Heart right ventricle (tissue), 16 donors: ENCODE measurements around the gene TIGAR. TPM values are rescaled to one million over a fixed set of nuclear protein-coding genes. Genes with fewer than 3 reads are reported as not detected.

Source experiments
- ATAC-seq, 8 donors: fragments of 200-7000 bp; cut with Tn5 transposase; one replicate each; pipeline ENCODE4 v1.9.1; 2020; ENCODE audit warnings: mild to moderate bottlenecking in 8 of 8, moderate library complexity in 8 of 8, moderate number of reproducible peaks in 1 of 8
- DNase-seq, 2 donors: peaks; one replicate each; pipeline ENCODE4 v3.0.0-alpha.2; 2020
- H3K27ac ChIP-seq, 10 donors: fragments of 200-600 bp; sonication (generic) in 2 of 10; one replicate each; pipeline versions ENCODE4 v1.5.0 to v1.8.0; 2020 to 2022; ENCODE audit warnings: mild to moderate bottlenecking in 3 of 10
- H3K27me3 ChIP-seq, 7 donors: fragments of 200-600 bp; one replicate each; pipeline ENCODE4 v1.8.0; 2021 to 2022; ENCODE audit warnings: mild to moderate bottlenecking in 2 of 7
- H3K36me3 ChIP-seq, 9 donors: fragments of 200-600 bp; sonication (generic) in 1 of 9; one replicate each; pipeline versions ENCODE4 v1.5.0 to v1.8.0; 2020 to 2022; ENCODE audit warnings: mild to moderate bottlenecking in 2 of 9
- H3K4me1 ChIP-seq, 9 donors: fragments of 200-600 bp; sonication (generic) in 1 of 9; one replicate each; pipeline versions ENCODE4 v1.5.0 to v1.8.0; 2020 to 2022; ENCODE audit warnings: mild to moderate bottlenecking in 4 of 9
- H3K4me3 ChIP-seq, 10 donors: fragments of 200-600 bp; sonication (generic) in 2 of 10; one replicate each; pipeline versions ENCODE4 v1.5.0 to v1.8.0; 2020 to 2022; ENCODE audit warnings: mild to moderate bottlenecking in 7 of 10, moderate library complexity in 2 of 10
- H3K9me3 ChIP-seq, 11 donors: fragments of 200-600 bp in 10 of 11; sonication (generic) in 2 of 11; one replicate each; pipeline versions ENCODE4 v1.5.0 to v1.8.0; 2013 to 2022; ENCODE audit warnings: mild to moderate bottlenecking in 2 of 11, control low read depth in 1 of 11, moderate library complexity in 1 of 11
- WGBS, 2 donors: extraction: QIAGEN DNeasy Blood & Tissue Kit; methylation state at CpG; one replicate each; pipeline ENCODE4 v1.1.7; 2013; ENCODE audit warnings: inconsistent platforms in 1 of 2; 5-methylcytosine and 5-hydroxymethylcytosine counted together
- intact Hi-C, 10 donors: fragments of 100-400 bp; cut with DNase I; formaldehyde crosslinking; loops; one replicate each; pipeline versions ENCODE4 v1.11.1 to v1.14.2; 2022
- polyA plus RNA-seq, 2 donors: library from polyadenylated mRNA; stranded (reverse); fragments of 200-250 nt; gene quantifications; one replicate each; pipeline ENCODE4 v1.2.3, GENCODE V29; 2013
- total RNA-seq, 10 donors: library from RNA; stranded (reverse); fragmentation: NEBNext Ultra II Directional in 3 of 10; extraction: Animal tissue kit (Norgen Biotek cat#: 25700) in 3 of 10; gene quantifications; one replicate each; pipeline versions ENCODE4 v1.2.1 to v1.2.4, GENCODE V29; 2021 to 2023
- TF ChIP-seq, protein P1 (sequence below), 9 donors: fragments of 200-600 bp; sonication (generic) in 2 of 9; IDR thresholded peaks; one replicate each; pipeline versions ENCODE4 v1.5.0 to v1.8.0; 2021 to 2022; ENCODE audit warnings: antibody characterized with exemption in 9 of 9, mild to moderate bottlenecking in 5 of 9, moderate library complexity in 1 of 9
- donor health status: Arrhythmogenic right ventricular cardiomyopathy.
- donor health status: ischemic (EF 13 %, LVEDD 7.1; RV severe dilation, severe dysfunction).
- donor health status: healthy with polysubstance abuse.
- donor health status: DM: no; HTN: yes; CAD: no.
- donor health status: DM: no; HTN: no; CAD: no.
- donor health status: ischemic (EF 25% LVEDD 6.9; RV normal size, moderate dysfunction).
- donor health status: ischemic (EF 25% LVEDD 5.7; RV mildly dilated, moderate dysfunction).
- donor health status: healthy.
- donor health status: DM: yes; HTN: yes; CAD: no.
- donor health status: Ischemic cardiomyopathy.
- donor health status: ischemic (EF 35%, LVEDD 5.7; RV mildly dilated, moderate dysfunction).
- donor health status: nonischemic (EF 11% LVEDD 7.7; RV severe dilation, severe dysfunction).
- donor health status: DM: yes; HTN: yes; CAD: no.
- donor health status: PGD.
- donor health status: ischemic (EF 29% LVEDD 5.4; RV normal size, mild dysfunction).
- donor health status: nonischemic (EF 23%, LVEDD 6.1; RV moderate dilation, normal function).

The TIGAR gene
- total and polyA plus RNA-seq, 12 donors = 3.7 to 15.5 (median 13.1) TPM

DNA sequence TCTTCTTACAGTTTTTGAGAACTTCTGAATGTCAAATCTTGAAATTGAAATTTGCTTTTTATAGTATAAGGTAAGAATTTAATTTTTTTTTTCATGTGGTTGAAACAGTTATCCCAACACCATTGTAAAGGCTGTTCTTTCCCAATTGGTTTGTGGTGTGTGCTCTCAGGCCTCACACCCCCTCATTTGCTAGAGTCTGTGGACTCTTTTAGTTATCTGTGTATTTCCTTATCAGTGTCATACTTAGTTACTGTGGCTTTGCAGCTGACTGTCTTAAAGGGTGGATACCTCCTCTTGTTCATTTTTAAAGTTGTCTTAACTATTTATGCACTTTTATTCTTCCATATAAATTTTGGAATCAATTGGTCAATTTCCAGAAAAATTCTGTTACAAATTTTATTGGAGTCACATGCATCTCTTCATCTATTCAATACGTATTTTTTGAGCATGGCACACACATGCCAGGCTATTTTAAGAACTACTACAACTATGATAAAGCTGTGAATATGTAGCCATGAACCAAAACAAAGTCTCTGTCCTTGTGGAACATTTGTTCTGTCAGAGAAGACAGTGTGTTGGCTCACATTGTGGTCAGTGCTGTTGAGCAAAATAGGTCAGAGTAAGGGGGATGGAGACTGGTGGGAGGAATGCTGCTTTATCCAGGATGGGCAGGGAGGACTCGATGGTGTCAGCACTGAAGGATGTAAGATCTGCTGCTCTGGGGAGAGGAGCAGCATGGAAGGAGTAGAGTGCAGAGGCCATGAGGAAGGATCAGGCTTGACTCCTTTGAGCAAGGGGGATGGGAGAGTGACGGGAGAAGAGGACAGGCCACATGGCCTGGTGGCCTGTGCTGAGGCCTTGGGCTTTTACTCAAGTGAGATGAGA lies 34.4 kb downstream of the TIGAR start:
- intact Hi-C loops = loop anchor here in 5 of 10 donors (2.0 to 10.0 kb wide), 5 partner anchors 167 to 175 kb away; no protein-coding TSS in a partner anchor
- no peaks in the 10 kb centered on the region for H3K27me3 ChIP-seq
- H3K4me3 ChIP-seq = no peak overlapping the region
- TF ChIP-seq, protein P1, sequence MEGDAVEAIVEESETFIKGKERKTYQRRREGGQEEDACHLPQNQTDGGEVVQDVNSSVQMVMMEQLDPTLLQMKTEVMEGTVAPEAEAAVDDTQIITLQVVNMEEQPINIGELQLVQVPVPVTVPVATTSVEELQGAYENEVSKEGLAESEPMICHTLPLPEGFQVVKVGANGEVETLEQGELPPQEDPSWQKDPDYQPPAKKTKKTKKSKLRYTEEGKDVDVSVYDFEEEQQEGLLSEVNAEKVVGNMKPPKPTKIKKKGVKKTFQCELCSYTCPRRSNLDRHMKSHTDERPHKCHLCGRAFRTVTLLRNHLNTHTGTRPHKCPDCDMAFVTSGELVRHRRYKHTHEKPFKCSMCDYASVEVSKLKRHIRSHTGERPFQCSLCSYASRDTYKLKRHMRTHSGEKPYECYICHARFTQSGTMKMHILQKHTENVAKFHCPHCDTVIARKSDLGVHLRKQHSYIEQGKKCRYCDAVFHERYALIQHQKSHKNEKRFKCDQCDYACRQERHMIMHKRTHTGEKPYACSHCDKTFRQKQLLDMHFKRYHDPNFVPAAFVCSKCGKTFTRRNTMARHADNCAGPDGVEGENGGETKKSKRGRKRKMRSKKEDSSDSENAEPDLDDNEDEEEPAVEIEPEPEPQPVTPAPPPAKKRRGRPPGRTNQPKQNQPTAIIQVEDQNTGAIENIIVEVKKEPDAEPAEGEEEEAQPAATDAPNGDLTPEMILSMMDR (IDR thresholded peaks at IDR 0.05) = no peak
- H3K36me3 ChIP-seq = peaks cover 0 to 40% (median 7%) of the 10 kb centered on the region in 9 donors
- ATAC-seq (peak in 7 of 8 donors; percentile 25 to 92 (median 65)), DNase-seq (no peak)
- peaks cover 0 to 11% (median 7%) of the 10 kb centered on the region in 9 donors for H3K4me1 ChIP-seq
- WGBS, 2 donors = 39 to 47% methylated on average over 3 of the region's 3 CpGs
- H3K9me3 ChIP-seq = peaks cover 0 to 10% (median 5%) of the 10 kb centered on the region in 11 donors
- H3K27ac ChIP-seq = peak overlapping the region in 3 of 10 donors; percentile 3 to 45 (median 42)

GRCh38 chr12:4356041-4356327 lies 35.0 kb downstream of the TIGAR start:
- Histone ChIP-seq H3K9me3 (peaks cover 0 to 10% (median 5%) of the 10 kb centered on the region in 11 donors), H3K4me3 (no peak overlapping the region), H3K27me3 (no peaks in the 10 kb centered on the region), H3K4me1 (peaks cover 0 to 11% (median 7%) of the 10 kb centered on the region in 9 donors), H3K27ac (peak overlapping the region in 1 of 10 donors; percentile 45), H3K36me3 (peaks cover 0 to 34% (median 7%) of the 10 kb centered on the region in 9 donors)
- intact Hi-C loops = loop anchor here in 5 of 10 donors (2.0 to 10.0 kb wide), 5 partner anchors 166 to 175 kb away; no protein-coding TSS in a partner anchor
- DNase-seq = peak; percentile 21 to 31
- peak in 5 of 8 donors; percentile 20 to 47 (median 32) for ATAC-seq
- TF ChIP-seq, protein P1 (IDR thresholded peaks at IDR 0.05) = peak in 7 of 9 donors; percentile 37 to 54 (median 43)

- TF ChIP-seq, protein P1 (IDR thresholded peaks at IDR 0.05) = no peak
- intact Hi-C loops = no loop called here
- H3K27me3 ChIP-seq = peaks cover 0 to 24% (median 0%) of the 10 kb centered on the region in 7 donors
- H3K4me3 ChIP-seq = no peak overlapping the region
- H3K4me1 ChIP-seq = no peaks in the 10 kb centered on the region
- H3K9me3 ChIP-seq = no peaks in the 10 kb centered on the region
- WGBS, 2 donors = 83 to 89% methylated on average over 2 of the region's 2 CpGs
- DNase-seq = no peak
- H3K36me3 ChIP-seq = no peaks in the 10 kb centered on the region
- no peak for ATAC-seq
- H3K27ac ChIP-seq = no peak overlapping the region
Observed at GRCh38 chr12:4366090-4366489, 45.1 kb downstream of the TIGAR start.

- no peak for DNase-seq
- intact Hi-C loops = no loop called here
- Histone ChIP-seq H3K36me3 (no peaks in the 10 kb centered on the region), H3K4me1 (no peaks in the 10 kb centered on the region), H3K27me3 (peaks cover 0 to 22% (median 0%) of the 10 kb centered on the region in 7 donors), H3K27ac (no peak overlapping the region), H3K4me3 (no peak overlapping the region), H3K9me3 (no peaks in the 10 kb centered on the region)
- WGBS, 2 donors = 87 to 92% methylated on average over 4 of the region's 4 CpGs
- no peak for ATAC-seq
- TF ChIP-seq, protein P1 (IDR thresholded peaks at IDR 0.05) = no peak
Observed at GRCh38 chr12:4369548-4369947, 48.5 kb downstream of the TIGAR start.
